Anterior cingulate cortex (tissue), 58 donors: Measurements from ENCODE around the gene PLPP2.
A peak's percentile ranks its signal among the peaks of the same experiment; 100 is the strongest.

Source experiments
- DNase-seq, 58 donors: peaks; one replicate each; lab custom pipeline; 2025; lab: John Stamatoyannopoulos, UW

PLPP2 gene

DNA sequence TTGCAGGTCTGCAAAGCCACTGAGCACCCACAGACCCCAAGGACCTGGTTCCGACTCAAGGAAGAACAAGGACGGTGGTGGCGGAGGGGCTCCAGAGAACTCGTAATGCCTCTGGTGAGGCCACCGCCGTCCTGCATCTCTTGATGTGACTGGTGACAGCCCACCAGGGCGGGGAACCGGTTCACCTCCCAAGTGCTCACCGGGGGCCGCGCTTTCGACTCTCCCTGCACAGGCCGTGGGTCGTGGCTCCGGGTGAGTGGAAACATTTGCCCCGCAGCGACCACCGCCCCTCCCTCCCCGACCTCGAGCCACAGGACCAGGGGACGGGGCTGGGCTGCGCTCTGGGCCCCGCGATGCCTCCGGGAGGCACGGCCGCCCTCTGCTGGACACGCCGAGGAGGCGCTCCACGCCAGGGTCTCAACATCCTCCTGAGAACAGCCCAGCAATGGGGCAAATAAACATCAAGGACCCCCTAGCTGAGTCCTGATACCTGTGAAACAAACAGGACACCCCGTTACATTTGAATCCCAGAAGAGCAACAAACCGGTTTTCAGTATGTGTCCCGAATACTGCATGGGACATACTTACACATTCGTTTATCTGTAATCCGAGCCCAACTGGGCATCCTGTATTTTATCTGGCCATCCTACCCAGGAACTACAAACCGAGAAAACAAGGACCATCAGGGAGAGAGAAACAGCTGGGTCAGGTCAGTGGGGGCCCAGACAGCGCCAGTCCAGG, 3.9 kb upstream of the PLPP2 start:
- DNase-seq = peak in 19 of 58 donors; percentile 4 to 51 (median 23)

GRCh38 chr19:294341-294945, 3.2 kb upstream of the PLPP2 start:
- peak in 4 of 58 donors; percentile 12 to 32 (median 16) for DNase-seq

DNA sequence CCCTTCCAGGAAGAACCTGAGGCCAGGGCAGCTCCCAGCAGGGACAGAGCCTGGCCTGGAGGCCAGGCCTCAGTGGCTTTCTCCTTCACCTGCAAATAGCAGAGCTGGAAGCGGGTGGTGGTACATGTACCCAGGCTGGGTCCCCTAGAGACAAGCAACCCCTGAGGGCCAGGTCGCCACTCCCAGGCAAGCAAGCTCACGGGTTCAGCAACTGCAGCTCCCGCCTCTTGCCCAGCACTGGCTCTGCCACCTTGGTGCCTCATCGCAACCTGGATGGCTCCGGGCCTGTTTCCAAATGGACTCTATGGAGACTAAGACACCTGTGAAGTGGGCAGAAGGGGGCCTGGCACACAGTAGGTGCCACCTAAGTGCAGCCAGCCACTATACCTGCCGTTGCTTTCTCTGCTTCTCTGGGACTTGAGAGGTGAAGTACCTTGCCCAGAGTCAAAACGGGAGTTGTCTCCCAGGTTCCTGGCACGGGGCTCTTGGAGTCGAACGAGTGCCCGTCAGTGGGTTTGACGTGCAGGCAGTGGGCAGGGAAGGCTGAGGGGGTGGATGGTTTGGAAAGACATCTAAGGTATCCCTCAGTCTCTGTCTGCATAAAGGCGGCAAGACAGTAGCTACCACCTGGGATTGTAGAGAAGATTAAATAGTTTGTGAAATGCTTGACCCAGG, 2.4 kb upstream of the PLPP2 start:
- DNase-seq = no peak

DNA sequence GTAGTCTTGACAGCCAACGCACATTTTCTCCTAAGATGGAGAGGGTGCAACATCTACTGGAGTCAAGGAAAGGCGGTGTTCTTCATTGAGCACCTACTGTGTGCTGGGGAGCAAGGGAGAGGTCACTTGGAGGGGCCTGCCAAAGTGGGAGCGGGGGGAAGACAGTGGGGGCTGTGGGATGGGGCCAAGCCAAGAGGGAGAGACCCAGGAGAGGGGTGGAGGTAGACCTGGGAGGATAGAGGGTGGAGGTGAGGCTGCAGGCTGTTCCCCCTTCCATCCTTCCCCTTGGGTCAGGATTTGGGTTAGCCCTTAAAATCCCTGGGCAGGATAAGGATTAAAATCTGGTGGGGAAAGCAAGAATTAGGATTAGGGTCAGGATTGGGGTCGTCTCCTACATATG, 1.7 kb upstream of the PLPP2 start:
- no peak for DNase-seq

GRCh38 chr19:292281-292884, 1.2 kb upstream of the PLPP2 start:
- no peak for DNase-seq

DNA sequence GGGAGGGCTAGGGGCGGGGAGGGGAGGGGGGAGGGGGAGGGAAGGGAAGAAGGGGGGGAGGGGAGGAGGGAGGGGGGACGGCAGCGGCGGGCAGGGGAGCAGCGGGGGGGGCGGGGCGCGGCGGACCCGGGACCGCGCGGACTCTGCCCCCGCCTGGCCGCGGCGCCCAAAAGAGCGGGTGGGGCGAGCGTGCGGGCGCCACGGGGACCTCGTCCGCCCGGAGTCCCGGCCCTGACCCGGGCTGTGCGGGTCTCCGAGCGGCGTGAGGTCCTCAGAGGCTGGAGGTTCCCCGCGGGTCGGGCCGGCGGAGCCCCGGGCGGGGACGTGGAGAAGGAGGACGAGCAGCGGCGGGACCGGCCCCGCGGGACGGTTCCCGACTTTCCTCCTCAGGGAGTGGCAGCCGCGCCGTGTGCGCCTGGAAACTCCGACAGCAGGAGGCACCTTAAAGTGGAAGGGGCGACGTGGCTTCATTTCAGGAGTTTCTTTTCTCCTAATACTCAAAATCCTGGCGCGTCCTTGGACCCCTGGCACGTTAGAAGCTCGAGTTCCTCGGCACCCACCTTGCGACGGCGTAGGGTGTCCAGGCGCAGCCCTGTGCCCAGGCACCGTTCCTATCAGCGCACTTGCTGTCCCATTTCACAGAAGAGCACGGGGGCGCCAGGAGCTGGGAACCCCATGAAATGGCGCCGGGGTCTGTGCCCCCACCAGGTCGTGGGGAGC, 518 bp upstream of the PLPP2 start:
- DNase-seq = peak in 7 of 58 donors; percentile 31 to 59 (median 44)

DNA sequence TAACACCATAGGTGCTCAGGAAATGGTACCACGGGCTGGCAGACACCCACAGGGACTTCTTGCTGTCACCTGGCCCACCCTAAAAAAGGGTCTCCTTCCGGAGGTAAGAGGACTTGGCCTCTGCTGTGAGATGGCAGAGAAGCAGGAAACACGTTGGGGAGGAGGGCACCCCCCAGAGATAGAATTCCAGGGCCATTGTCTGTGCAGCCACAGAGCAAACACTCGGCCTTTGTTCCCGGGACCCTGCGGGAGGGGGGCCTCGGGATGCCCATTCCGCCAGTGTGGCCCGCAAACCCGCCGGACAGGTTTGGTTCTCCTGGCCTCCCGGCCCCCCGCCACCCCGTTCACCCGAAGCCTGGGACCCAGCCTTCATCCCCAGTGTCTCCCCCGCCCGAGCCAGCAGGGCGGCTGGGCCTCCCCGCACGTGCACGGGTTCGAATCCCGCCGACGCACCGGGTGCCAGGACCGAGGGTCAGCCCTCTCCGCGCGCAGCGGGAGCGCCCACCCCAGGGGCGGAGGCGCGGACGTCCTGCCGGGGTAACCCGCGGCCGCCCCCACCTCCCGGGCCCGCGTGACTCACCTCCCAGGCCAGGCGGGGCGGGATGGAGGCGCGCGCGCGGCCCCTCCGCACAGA, 714 bp downstream of the PLPP2 start:
- DNase-seq = peak in 49 of 58 donors; percentile 3 to 87 (median 61)

GRCh38 chr19:289651-290371, 1.4 kb downstream of the PLPP2 start:
- peak in 2 of 58 donors; percentile 34 to 48 for DNase-seq

DNA sequence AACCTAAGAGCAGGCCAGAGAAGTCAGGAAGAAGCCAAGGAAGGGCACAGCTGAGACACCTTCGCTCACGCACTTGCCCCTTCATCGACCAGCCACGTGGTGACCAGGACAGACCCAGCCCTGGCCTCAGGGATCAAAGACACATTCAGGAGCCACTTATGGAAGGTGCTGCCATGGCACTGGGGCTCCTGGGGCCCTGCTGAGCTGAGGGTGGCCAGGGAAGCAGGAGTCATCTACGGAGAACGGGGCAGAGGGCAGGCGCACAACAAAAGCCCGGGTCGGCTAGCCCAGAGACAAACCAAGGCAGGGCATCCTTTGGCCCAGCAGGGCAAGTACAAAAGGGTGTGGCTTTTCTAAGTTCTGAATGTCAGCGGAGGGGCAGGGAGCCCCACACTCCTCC, 2.3 kb downstream of the PLPP2 start:
- no peak for DNase-seq

DNA sequence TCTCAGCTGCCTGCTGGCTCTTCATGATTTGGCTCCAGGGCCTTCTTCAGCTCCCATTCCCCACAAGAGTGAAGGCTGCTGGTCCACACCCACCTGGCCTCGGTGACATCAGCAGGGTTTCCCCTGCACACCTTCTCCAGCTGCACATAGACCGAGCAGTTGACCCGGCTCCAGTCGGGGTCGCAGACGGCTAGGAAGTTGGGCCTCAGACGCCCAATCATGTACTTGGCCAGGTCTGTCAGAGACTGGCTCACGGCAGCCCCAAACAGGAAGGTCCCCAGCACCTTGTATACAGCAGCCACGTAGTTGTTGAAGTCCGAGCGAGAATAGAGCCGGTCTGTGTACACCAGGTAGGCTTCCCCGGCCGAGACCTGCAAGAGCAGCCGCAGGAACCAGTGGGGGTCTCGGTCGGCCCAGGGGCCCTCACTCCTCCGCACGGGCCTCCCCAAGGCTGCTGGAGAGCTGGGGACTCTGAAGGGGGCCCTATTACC, 3.8 kb downstream of the PLPP2 start:
- no peak for DNase-seq

- DNase-seq = no peak
Observed at GRCh38 chr19:283395-283794, 7.8 kb downstream of the PLPP2 start.

DNA sequence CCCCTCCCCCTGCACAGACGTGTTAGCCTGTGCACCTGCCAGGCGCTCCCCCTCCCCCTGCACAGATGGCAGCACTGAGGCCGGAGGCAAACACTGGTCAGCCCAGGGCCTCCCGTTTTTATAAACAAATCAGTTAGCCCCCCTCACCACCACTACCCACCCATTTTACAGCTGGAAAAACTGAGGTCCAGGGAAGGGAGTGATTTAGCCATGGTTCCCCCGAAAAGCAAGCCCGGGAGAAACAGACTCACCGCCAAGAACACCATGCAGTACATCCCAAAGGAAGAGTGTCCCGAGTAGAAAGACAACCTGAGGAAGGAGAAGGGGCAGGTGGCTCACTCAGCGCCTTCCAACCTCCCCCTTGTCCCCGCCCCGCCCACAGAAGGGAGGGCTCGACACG, 8.7 kb downstream of the PLPP2 start:
- DNase-seq = no peak

- no peak for DNase-seq
Observed at GRCh38 chr19:281992-282391, 9.2 kb downstream of the PLPP2 start.

- DNase-seq = no peak
Observed at GRCh38 chr19:281156-281853, 9.9 kb downstream of the PLPP2 start.

DNA sequence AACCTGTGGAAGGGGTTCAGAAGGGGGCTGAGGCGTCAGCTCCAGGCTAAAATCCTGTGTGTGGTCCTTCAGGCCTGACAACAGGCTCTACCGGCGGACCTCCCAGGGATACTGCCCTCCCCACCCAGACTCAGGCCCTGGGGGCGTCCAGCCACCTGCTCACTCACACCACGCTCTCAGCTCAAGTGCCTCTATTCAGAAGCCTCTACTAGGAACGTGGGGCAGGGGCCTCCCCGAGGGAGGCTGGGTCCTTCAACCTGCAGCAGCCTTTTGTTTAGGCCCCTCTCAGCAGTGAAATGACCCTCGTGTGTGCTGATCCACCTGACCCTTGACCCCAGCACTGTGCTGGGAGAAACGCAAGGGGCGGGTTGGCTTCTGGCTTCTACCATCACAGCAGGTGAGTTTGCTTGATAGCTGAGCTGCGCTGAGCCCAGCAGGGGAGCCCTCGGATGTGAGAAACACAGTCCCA, 10.6 kb downstream of the PLPP2 start:
- DNase-seq = no peak

GRCh38 chr19:279656-280055, 11.5 kb downstream of the PLPP2 start:
- no peak for DNase-seq

DNA sequence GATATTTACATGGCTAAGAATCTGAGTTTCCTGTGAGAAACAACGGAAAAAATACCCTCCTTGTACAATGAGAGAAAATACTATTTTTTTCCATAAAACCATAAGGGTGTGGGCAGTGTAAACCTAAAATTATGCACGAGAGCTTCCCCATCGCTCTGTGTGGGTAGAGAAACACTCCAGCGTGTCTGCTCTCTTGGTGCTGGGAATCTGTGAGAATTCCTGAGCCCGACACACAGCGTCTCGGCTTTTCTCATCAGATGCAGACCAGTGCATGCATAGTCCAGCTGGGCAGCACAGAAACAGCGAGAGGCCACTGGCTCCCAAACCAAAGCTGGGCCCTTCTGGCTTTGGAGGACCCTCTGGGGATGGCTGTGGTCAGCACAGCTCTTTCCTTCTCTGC, 12.0 kb downstream of the PLPP2 start:
- DNase-seq = peak in 3 of 58 donors; percentile 8 to 36 (median 24)

- no peak for DNase-seq
Observed at GRCh38 chr19:277581-278165, 13.5 kb downstream of the PLPP2 start.
